Suppressor macrophage (primary cell): ENCODE data around the gene ANGPTL2.
"Not testable (repeated sequence)": the region's sequence is repeated elsewhere in the genome, so short reads cannot be mapped to it uniquely, and the experiment has no call there.

Source experiments
- DNase-seq, 4 experiments: peaks; one replicate each; pipeline ENCODE4 v3.0.0-alpha.2; 2020 to 2022
- total RNA-seq, 17 experiments: gene quantifications; one replicate each; lab custom pipeline; 2026; ENCODE audit warnings: mixed read lengths in 6 of 17, inconsistent platforms in 3 of 17; lab: John Stamatoyannopoulos, UW

Gene ANGPTL2
- total RNA-seq = 0 to 1.7 (median 0.07) reads per million in 17 experiments

- peak; percentile 74 to 86 (median 80) for DNase-seq
Measured at GRCh38 chr9:127122176-127123063, at the start of gene ANGPTL2. ANGPTL2 (minus strand) TSS chr9:127122635; CDS start chr9:127108731, 13,904 bp downstream.

DNA sequence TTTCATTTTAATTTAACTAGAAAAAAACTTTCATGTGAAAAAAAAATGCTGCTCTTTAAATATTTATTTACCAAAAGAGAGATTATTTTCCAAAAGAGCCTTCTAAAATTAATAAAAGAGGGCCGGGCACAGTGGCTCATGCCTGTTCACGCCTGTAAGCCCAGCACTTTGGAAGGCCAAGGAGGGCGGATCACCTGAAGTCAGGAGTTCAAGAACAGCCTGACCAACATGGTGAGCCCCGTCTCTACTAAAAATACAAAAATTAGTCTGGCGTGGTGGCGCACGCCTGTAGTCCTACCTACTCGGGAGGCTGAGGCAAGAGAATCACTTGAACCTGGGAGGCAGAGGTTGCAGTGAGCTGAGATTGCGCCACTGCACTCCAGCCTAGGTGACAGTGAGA lies 48.9 kb upstream of the ANGPTL2 start:
- DNase-seq = not testable (repeated sequence)

DNA sequence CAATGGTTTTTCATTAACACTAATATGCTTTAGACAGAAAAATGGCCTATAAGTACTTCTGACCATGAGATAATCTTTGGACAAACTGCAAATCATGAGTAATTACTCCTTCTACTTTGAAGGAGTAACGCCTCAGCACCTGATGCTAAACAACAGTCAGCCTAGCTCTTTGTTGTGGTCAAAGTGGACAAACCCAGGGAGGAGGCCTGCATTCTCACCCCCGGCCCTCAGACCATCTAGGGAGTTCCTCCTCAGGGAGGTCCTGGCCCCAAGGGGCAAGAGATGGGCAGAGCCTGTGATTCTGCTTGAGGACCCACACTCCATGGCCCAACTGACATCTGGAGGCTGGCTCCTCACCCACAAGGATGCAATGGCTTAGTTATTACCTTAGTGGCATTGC lies 48.2 kb upstream of the ANGPTL2 start:
- DNase-seq = no peak

DNA sequence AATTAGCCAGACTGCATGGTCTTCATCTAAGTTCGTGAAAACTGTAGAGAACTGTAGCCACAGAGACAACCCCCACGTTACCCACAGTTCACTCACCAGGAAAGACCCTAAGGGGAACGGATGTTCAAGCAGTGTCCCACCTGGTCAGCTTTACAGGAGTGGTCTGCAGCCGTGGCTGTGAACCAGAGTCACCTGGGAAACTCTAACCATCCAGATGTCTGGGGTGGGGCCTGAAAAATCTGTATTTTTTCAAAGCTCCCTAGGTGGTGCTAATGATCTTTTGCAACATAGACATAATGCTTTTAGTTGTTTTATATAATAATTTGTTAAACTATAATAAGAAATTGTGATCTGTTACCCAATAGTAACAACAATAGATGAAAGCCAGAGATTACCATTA lies 47.7 kb upstream of the ANGPTL2 start:
- DNase-seq = no peak

DNA sequence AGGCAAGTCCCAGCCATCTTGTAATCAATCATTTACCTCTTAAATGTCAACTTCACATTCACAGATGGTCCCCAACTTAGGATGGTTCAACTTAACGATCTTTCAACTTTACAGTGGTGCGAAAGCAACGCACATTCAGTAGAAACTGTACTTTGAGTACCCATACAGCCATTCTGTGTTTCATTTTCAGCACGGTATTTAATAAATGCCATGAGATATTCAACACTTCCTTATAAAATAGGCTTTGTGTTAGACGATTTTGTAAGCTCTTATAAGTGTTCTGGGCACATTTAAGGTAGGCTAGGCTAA lies 47.1 kb upstream of the ANGPTL2 start:
- no peak for DNase-seq

DNA sequence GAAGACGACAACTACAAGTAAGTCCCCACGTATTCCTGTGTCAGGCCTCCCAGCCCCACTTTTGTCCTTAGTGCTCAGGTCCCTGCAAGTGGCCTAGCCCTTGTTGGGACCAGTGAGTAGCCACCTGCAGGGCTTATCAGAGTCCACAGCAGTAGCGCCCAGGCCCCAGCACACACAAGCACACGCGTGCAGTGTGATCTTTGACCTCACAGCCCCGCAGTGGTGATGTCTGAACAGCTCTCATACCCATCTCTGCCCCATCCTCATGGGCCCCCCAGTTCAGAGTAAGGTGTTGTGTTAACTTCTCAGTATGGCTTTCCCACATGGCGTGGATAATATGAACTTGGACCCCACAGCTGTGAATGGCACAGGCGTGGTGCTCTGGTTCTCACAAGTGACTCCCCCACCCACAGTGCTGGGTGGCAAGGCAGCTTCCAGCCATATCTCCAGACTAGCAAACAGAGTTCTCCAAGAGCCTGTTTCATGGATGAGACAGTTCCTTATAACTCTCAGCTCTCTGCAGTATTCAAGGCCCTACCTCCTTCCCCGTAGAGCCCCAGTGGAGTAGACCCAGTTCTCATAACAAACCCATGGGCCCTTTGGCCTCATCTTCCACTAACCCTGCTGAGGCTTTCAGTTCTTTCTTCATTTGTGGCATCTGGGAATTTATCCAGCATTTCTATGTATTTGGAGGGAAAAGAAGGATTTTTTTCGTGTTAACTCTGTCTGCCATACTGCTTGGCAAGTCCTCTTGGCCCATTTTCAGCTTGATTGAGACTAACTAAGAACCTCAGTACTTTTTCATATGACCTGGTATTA lies 46.5 kb upstream of the ANGPTL2 start:
- DNase-seq = no peak

- DNase-seq = no peak
Measured at GRCh38 chr9:127167560-127168326, 45.3 kb upstream of the ANGPTL2 start.

DNA sequence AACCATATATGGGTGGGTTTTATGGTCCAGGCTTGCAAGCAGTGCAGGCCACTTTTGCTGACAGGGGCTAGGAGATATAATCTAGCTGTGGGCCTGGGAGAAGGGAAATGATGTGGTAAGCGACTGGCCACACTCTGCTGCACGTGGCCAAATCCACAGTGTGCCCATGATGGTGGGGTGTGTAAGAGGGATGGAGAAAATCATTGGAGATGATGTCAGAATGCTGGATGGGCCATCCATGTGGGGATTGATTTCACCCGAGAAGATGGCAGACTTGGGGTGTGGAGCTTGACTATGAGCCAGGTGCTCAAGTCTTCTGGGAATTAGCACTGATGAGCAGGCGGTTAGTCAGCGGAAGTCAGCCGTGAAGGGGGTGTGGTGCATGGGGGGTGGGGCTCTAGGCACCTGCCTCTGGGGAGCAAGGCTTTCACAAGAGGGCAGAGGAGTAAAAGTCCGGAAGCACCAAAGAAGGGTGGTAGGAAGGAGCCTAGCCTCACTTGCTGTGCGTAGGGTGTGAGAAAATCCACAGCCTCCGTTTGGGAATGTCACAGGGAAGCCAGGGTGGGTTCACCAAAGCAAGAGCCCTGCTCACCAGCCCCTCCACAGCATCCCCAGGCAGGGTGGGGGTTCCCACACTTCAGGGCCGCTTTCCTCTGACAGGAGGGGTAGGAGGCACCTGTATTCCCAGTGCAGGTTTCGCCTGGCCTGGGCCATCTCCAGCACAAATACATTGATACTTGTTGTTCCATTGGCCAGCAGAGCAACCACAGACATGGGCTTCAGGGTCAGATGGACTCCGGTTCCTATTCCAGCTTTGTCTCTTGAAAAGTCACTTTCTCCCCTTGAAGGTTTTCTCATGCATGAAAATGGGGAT lies 44.5 kb upstream of the ANGPTL2 start:
- no peak for DNase-seq

- DNase-seq = peak in 2 of 4 experiments; percentile 32 to 42
Measured at GRCh38 chr9:127166111-127166510, 43.7 kb upstream of the ANGPTL2 start.

- DNase-seq = no peak
Measured at GRCh38 chr9:127165116-127165515, 42.7 kb upstream of the ANGPTL2 start.

- DNase-seq = peak; percentile 26 to 65 (median 57)
Measured at GRCh38 chr9:127163409-127163808, 41.0 kb upstream of the ANGPTL2 start.

DNA sequence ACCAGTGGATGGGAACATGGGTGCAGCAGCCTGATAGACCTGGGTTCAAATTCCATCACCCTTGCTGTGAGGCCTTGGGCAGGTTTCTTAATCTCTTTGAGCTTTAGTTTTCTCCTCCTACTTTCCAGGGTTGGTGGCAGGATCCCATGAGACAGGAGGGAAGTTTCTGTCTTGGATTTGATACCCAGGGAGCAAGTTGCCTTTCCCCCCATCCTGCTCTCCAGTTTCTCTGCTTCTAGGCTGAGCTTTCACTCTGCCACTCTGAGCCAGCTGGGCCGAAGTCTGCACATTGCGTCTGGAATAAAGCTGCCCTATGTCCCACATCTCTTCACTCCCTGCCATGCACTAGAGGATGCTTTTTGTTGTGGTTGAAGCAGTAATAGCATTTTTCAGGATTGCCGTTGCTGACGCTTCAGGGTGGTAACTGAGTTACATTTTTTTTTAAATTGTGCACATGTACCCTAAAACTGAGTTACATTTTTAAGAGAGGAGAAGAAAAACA lies 40.5 kb upstream of the ANGPTL2 start:
- DNase-seq = no peak

DNA sequence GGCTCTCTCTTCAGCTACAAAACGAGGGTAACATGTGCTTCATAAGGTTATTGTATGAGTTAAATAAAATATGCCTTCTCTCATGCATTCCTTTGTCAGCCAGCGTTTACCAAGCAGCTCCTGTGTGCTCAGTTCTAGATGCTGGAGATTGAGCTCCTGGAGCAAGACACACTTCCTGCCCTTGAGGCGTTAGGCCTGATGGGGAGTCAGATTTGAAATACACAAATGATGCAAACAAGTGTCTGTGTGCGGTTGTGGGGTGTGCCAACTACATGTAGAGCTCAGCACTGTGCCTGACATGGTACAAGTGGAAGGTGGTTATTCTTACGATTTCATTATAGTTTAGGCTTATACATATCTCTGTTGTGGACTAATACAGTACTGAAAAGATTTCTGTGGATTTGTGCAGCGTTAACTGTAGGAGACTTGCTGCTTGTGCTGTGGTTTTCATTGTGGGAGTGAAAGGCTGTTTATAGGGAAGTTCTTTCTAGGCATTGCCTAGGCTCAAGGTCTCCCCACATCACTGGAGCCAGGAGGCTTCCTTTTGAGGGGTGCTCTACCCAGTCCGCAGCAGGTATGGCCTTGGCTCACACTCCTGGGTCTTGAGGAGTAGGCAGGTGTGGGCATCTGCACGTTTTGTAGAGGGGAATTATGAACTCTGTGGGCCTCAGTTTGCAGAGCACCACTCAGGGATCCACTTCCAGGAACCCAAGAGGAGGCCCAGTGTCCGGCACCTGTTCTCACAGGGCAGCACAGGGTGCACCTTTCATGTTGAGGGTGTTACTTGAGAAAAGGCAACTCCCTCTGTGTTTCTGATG lies 39.8 kb upstream of the ANGPTL2 start:
- DNase-seq = peak; percentile 14 to 56 (median 52)

DNA sequence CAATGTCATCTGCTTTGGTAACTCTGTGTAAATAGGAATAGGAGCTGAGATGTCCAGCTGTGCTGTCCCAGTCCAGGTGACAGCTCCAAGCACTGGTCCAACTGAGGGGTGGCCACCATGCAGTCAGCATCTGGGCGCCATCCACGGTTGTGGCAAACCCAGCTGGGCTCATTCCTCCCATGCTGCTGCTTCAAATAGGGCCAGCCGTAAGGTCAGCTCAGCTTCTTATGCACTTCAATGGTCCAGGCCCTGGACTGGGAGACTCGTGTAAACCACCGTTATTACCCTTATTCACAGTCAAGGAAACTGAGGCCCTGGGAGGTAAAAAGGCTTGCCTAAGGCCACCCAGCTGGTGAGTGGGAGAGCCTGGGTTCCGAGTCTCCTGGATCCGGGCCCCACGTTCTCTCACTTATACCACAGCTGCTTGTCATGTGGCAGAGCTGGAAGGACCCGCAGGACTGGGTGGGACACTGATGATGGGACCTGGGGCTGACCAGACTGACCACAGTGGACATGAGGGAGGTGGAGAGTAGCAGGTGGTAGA lies 38.7 kb upstream of the ANGPTL2 start:
- DNase-seq = no peak

GRCh38 chr9:127159949-127160610 lies 37.6 kb upstream of the ANGPTL2 start:
- DNase-seq = no peak

DNA sequence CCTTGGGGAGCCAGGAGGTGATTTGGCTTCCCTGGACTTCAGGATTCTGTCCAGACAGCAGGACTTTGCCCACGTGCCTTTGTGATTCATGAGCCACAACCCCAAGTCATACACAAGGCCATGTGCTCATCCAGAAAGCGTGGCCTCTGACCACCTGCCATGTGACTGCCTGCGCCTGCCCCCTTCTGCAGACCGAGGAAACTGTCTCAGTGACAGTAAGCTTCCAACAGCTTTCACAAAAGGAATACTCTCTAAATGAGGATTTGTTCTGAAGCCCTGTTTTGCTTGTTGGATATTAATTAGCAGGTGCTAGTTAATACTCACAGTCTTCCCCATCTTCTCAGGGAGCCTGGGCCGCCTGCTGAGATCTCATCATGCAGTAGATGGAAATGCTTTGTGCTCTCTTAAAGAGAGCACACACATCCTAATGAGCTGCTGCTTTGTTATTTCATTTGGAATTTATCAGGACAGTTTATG lies 36.9 kb upstream of the ANGPTL2 start:
- DNase-seq = peak; percentile 59 to 80 (median 75)

- peak in 3 of 4 experiments; percentile 33 to 50 (median 38) for DNase-seq
Measured at GRCh38 chr9:127158786-127159324, 36.4 kb upstream of the ANGPTL2 start.

DNA sequence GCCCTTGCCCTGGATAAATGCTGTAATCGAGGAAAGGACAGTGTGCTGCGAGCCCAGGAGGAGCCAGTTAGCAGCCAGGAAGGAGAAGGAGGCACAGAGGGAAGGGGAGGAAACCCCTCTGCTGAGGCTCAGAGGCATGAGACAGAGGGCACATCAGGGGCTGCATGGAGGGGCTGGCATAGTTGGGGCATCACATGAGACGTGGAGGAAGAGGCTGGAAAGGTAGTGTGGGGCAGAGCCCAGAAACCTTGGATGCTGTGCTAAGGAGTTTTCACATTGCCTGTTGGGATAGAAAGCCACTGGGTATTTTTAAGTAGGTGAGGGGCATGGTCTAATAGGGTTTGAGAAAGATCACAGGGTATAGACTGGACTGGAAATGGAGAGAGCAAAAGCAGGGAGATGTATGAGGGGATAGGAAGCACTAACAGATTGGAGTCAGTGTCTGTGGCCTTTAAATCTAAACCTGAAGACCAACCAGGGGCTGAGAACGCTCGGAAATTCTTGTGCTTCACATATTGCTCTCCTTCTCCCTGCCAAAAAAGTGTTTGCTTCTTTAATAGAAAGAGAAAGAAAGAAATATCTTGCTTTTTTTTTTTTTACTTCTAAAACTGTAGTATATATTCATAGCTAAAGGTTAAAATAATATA lies 33.0 kb upstream of the ANGPTL2 start:
- no peak for DNase-seq
